ENCODE measurements around the gene CFLAR. TPM values are rescaled to one million over a fixed set of nuclear protein-coding genes. Genes with fewer than 3 reads are reported as not detected.

CFLAR gene
- total RNA-seq, 1 donor from 2014 or later = 210 TPM

DNA sequence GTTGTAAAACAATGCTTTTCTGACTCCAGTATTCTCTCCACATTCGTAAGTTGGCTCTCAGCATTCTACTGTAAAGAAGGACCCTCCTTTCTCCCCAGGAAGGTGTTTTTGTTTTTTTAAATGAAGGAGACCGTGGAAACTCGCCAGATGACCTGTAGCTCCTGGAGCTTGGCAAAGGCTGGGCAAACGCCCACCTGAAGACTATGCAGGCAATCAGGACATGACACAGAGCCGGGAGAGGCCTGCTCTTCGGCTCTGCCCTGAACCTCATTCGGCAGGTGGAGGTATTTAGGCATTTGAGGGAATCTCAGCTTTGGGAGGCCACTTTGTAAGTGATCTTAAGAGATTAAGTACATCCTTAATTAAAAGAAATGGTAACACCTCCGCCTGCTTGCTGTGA is 84.4 kb downstream of the CFLAR start:
- DNase-seq (ENCODE audit: low spot score) = no peak
- ATAC-seq = no peak
- intact Hi-C loops (cut with DNase I) = no loop called here

GRCh38 chr2:201201371-201201770 is 85.4 kb downstream of the CFLAR start:
- DNase-seq (ENCODE audit: low spot score) (no peak), ATAC-seq (no peak)
- intact Hi-C loops (cut with DNase I) = no loop called here

- no peak for DNase-seq (ENCODE audit: low spot score)
- ATAC-seq = peak; percentile 50
- intact Hi-C loops (cut with DNase I) = no loop called here
Measured at GRCh38 chr2:201203916-201204654, 88.1 kb downstream of the CFLAR start.

DNA sequence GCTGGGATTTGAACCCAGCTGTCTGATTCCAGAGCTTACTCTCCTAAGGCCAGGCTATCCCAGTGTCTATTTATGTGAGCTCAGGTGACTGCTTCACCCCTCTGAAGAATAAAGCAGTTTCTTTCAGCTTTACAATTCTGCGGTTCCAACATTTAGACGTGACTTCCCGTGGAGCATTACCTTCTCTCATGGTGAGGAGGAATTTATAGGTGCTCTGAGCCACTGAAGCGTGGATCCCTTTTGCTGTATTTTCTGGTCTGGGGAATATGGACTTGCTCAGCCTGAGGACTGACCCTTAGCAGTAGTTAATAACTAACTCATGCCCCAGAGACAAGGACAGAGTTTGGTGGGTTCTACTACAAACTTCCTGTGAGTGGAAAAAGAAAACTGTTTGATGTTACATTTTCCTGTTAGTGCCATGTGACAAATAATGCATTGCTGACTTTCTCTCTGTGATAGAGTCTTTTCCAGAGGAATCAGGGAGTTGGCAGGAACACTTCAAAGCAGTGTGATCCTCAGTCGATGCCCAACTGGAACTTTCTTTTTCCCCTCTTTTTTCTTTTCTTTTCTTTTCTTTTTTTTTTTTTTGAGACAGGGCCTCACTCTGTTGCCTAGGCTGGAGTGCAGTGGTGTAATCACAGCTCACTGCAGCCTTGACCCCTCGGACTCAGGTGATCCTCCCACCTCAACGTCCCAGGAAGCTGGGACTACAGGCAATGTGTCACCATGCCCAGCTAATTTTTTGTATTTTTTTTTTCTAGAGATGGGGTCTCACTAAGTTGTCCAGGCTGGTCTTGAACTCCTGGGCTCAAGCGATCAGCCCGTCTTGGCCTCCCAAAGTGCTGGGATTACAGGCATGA is 88.9 kb downstream of the CFLAR start:
- DNase-seq (ENCODE audit: low spot score) = no peak
- intact Hi-C loops (cut with DNase I) = no loop called here
- ATAC-seq = no peak

DNA sequence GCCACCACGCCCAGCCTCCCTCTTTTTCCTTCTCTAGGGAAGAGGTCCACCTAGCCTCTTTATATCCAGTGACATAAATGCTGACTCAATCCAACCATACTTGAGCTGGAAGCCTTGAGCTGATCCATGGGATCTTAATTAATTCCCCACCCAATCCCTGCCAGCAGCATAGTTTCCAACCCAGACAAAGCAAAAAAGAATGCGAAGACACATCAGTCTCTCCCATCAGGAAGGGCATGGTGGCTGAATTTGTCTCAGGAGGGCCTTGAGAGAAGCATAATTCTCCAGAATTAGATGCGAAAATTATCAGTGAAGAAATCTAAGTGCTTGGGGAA is 89.5 kb downstream of the CFLAR start:
- intact Hi-C loops (cut with DNase I) = no loop called here
- ATAC-seq (no peak), DNase-seq (ENCODE audit: low spot score) (no peak)

DNA sequence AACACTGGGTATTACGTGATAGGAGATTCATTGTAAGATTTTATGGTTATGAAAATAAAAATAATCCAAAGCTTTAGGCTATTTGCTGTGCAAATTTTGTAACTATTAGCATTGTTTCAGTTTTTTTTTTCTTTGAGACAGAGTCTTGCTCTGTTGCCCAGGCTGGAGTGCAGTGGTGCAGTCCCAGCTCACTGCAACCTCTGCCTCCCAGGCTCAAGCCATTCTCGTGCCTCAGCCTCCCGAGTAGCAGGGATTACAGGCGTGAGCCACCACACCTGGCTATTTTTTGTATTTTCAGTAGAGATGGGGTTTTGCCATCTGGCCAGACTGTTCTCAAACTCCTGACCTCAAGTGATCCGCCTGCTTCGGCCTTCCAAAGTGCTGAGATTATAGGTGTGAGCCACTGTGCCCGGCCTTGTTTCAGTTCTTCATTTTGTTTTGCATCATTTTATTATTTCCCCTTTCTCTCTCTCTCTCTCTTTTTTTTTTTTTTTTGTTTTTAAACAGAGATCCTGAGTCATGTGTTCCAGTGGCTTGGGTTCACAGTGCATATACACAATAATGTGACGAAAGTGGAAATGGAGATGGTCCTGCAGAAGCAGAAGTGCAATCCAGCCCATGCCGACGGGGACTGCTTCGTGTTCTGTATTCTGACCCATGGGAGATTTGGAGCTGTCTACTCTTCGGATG is 92.7 kb downstream of the CFLAR start:
- DNase-seq (ENCODE audit: low spot score) = no peak
- ATAC-seq = peak; percentile 84
- intact Hi-C loops (cut with DNase I) = no loop called here

DNA sequence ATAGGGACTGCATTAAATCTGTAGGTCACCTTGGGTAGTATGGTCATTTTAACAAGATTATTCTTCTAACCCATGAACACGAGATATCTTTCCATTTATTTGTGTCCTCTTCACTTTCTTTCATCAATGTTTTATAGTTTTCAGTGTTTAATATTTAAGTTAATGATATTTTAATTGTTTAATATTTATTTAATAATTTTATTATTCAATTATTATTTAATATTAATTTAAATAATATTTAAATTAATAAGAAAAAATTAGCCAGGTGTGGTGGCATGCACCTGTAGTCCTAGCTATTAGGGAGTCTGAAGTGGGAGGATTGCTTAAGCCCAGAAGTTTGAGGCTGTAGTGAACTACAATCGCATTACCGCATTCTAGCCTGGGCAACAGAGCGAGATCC is 100.0 kb downstream of the CFLAR start:
- intact Hi-C loops (cut with DNase I) = no loop called here
- ATAC-seq (no peak), DNase-seq (ENCODE audit: low spot score) (no peak)

- ATAC-seq (no peak), DNase-seq (ENCODE audit: low spot score) (no peak)
- intact Hi-C loops (cut with DNase I) = no loop called here
Measured at GRCh38 chr2:201216918-201217317, 101.0 kb downstream of the CFLAR start.

GRCh38 chr2:201218780-201219179 is 102.8 kb downstream of the CFLAR start:
- intact Hi-C loops (cut with DNase I) = no loop called here
- DNase-seq (ENCODE audit: low spot score) = no peak
- no peak for ATAC-seq

DNA sequence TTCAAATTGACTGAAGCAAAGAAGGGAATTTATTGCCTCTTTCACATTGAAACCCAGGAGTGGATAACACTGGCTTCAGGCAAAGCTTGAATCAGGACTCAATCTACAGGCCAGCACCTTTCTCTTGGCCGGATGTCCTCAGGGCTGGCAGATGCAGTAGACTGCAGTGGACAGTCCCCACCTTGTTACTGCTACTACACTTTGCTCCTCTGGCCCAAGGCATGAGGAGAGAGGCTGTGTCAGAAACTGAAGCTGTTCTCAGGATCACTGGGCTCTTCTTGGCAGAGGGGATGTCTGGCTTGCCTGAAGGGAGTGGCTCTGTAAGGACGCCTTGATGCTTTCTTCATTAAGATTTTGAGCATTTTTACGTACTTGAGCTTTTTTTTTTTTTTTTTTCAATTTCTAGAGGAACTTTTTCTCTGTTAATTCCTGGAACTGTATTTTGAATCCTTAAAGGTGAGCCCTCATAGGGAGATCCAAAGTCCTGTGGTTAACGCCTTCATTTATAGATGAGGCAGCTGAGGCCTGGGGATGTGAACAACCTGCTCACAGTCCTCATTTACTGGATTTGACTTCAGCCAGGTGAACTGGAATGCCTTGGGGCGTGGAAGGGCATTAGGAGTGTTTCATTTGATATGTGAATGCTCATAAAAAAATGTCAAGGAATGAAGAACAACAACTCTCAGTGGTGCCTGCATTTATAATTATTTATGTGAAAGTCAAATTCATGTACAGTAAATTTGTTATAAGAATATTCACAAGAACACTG is 103.5 kb downstream of the CFLAR start:
- ATAC-seq (no peak), DNase-seq (ENCODE audit: low spot score) (no peak)
- intact Hi-C loops (cut with DNase I) = no loop called here

DNA sequence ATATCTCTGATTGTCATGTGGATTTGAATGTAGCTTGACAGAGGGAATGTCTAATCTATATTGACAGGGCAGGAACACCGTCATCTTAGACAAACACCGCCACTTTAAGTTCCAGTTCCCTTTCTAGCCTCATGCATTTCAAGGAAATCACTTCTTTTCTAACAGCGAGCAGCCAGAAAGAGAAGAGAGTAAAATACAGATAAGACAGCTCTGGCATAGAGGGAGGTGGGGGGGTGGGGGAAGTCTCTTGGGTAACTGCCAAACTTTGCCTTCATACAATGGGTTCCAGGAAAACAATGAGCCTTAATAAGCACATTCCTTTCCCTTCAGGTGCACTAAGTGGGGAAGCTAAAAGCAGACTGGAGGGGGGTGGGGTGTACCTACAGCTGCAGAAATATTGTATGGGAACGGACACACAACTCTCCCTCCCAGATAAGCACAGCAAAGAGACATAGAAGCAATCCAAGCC is 104.2 kb downstream of the CFLAR start:
- ATAC-seq (no peak), DNase-seq (ENCODE audit: low spot score) (no peak)
- intact Hi-C loops (cut with DNase I) = no loop called here

DNA sequence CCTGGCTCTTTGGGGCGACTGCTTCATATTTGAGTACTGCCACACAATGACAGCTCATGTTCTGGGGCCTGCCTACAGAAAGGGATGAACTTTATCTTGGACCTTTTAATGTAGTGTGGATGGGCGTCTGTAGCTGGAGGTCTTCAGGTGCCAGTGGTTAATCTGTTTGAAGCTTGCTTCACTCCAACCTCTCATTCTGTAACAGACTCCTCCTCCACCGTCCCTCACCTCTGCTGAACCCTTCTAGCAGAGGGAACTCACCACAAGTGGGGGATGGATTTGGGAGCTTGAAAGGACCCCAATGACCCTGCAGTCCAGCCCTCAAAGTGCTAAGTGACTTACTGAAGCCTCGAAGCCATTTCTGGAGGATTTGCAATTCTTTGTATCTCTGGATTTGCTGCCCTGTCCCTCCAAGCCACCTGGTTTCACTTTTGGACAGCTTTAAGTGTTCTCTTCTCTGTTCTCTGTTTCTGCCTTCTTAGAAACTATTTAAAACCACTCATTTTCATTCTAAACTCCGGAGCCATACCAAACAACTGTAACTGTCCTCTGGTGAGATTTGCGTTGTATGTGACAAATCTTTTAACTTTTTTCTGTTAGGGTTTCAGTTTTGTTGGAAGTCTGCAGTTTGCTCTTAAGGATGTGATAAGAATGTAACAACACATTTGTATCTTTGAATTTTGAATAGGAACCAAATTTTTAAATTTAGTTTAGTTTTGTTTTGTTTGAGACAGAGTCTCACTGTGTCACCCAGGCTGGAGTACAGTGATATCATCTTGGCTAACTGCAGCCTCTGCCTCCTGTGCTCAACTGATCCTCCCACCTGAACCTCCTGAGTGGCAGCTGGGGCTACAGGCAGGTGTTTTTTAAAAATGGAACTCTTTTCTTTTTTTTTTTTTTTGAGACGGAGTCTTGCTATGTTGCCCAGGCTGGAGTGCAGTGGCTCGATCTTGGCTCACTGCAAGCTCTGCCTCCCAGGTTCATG is 107.4 kb downstream of the CFLAR start:
- ATAC-seq = no peak
- intact Hi-C loops (cut with DNase I) = no loop called here

More for the DNA sequence above, 107.4 kb downstream of the CFLAR start:
- DNase-seq (ENCODE audit: low spot score) = no peak

Other genes starting within 250 kb of the CFLAR start
- gene PPIL3, start 227.1 kb upstream of the CFLAR start, total RNA-seq = 35.1 TPM
- 19.9 TPM for gene NIF3L1, start 226.8 kb upstream of the CFLAR start, total RNA-seq
- 36.2 TPM for gene ORC2, start 152.5 kb upstream of the CFLAR start, total RNA-seq
- 35.0 TPM for gene HYCC2, start 44.5 kb upstream of the CFLAR start, total RNA-seq
- 49.6 TPM for gene NDUFB3, start 44.2 kb upstream of the CFLAR start, total RNA-seq
- 14.3 TPM for gene CASP10, start 67.0 kb downstream of the CFLAR start, total RNA-seq
- 12.1 TPM for gene CASP8, start 144.4 kb downstream of the CFLAR start, total RNA-seq
- gene FLACC1, start 241.2 kb downstream of the CFLAR start, total RNA-seq = 5.4 TPM

Measured in sciatic nerve (tissue), 2 donors.